PC-3 (cell line): ENCODE results near the gene LRRFIP1.

ENCODE experiments used
- EZH2 ChIP-seq: fragments of 300-600 bp; sonication (generic); IDR thresholded peaks from one replicate; pipeline ENCODE4 v1.6.1; 2017; ENCODE audit warnings: antibody characterized with exemption, mild to moderate bottlenecking, low read length; ENCODE audit not compliant: unreplicated experiment
- EZH2phosphoT487 ChIP-seq: fragments of 300-600 bp; sonication (generic); IDR thresholded peaks from 2 replicates; pipeline ENCODE4 v1.6.1; 2018; ENCODE audit warnings: mild to moderate bottlenecking, antibody characterized with exemption, low read length, borderline replicate concordance
- TF ChIP-seq, protein P1 (sequence below): fragments of 300-600 bp; sonication (generic); conservative IDR thresholded peaks from 2 replicates; pipeline ENCODE4 v1.5.1; 2017; ENCODE audit warnings: antibody characterized with exemption, low read depth, mild to moderate bottlenecking, low read length

DNA sequence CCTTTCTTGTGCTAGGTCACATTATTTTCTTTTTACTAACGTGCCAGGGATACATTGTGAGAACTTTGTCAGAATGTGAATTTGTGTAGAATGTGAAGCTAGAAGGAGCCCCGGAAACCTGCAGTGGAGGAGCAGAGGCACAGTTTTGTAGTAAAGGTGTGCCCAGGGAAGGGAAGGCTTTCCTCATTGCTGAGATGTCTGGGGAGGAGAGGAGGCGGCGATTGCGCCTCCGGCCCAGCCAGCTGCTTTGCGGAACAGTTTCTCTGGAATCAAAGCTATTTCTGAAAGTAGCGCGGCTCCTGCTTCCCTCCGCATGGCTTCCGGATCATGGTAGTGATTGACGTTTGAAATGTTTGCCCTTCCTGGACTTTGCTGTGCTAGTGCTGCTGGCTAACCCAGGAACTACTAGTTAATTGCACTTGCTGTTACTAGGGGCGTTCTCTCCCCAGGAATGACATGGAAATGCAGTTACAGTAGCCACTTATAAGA, 88.1 kb downstream of the LRRFIP1 start:
- TF ChIP-seq EZH2 = no peak
- TF ChIP-seq, protein P1, sequence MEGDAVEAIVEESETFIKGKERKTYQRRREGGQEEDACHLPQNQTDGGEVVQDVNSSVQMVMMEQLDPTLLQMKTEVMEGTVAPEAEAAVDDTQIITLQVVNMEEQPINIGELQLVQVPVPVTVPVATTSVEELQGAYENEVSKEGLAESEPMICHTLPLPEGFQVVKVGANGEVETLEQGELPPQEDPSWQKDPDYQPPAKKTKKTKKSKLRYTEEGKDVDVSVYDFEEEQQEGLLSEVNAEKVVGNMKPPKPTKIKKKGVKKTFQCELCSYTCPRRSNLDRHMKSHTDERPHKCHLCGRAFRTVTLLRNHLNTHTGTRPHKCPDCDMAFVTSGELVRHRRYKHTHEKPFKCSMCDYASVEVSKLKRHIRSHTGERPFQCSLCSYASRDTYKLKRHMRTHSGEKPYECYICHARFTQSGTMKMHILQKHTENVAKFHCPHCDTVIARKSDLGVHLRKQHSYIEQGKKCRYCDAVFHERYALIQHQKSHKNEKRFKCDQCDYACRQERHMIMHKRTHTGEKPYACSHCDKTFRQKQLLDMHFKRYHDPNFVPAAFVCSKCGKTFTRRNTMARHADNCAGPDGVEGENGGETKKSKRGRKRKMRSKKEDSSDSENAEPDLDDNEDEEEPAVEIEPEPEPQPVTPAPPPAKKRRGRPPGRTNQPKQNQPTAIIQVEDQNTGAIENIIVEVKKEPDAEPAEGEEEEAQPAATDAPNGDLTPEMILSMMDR = no peak
- TF ChIP-seq EZH2phosphoT487 = no peak
